Nephron progenitor cell (in vitro differentiated cells): ENCODE data around the gene GPR162.

Source experiments
- DNase-seq: peaks from one replicate; pipeline ENCODE4 v3.0.0; 2021
- H3K27ac Mint-ChIP-seq: 2 replicates; pipeline ENCODE4 v1.8.0; 2021; ENCODE audit warnings: mild to moderate bottlenecking, moderate library complexity, mixed read lengths
- H3K27me3 Mint-ChIP-seq: 2 replicates; pipeline ENCODE4 v1.8.0; 2021; ENCODE audit warnings: mild to moderate bottlenecking, low read depth, mixed read lengths; ENCODE audit not compliant: poor library complexity
- H3K36me3 Mint-ChIP-seq: 2 replicates; pipeline ENCODE4 v1.8.0; 2021; ENCODE audit warnings: low read depth, mixed read lengths
- H3K4me1 Mint-ChIP-seq: 2 replicates; pipeline ENCODE4 v1.8.0; 2021; ENCODE audit warnings: mixed read lengths
- H3K4me3 Mint-ChIP-seq: 2 replicates; pipeline ENCODE4 v1.8.0; 2021; ENCODE audit warnings: mild to moderate bottlenecking, moderate library complexity, mixed read lengths
- H3K9me3 Mint-ChIP-seq: 2 replicates; pipeline ENCODE4 v1.8.0; 2021; ENCODE audit warnings: mild to moderate bottlenecking, moderate library complexity, mixed read lengths
- TF ChIP-seq, protein P1 (sequence below): fragments of 200-600 bp; sonication (generic); IDR thresholded peaks from 2 replicates; pipeline ENCODE4 v1.5.0; 2021; ENCODE audit warnings: antibody characterized with exemption

GPR162 gene

DNA sequence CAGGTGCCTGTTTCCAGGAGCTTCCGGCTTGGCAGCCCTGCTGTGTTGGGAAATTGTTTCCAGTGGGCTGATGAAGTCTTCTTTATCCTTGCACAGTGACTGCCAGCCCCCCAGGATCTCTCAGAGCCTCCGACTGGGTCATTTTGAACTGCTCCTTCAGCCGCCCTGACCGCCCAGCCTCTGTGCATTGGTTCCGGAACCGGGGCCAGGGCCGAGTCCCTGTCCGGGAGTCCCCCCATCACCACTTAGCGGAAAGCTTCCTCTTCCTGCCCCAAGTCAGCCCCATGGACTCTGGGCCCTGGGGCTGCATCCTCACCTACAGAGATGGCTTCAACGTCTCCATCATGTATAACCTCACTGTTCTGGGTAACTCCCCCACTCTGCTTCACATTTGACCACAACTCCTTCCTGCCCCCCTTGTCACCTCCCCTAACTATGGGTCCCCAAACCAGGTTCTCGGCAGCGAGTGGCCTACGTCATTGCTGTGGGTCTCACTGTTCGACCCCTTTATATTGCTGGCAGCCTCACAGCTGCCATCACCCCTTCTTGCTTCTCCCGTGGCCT, 47.0 kb upstream of the GPR162 start:
- Mint-ChIP-seq H3K27ac (peak overlapping the region; percentile 74), H3K9me3 (no peaks in the 10 kb centered on the region), H3K4me3 (peak overlapping the region; percentile 50), H3K36me3 (peaks cover 49% of the 10 kb centered on the region), H3K27me3 (peaks cover 18% of the 10 kb centered on the region), H3K4me1 (peaks cover 77% of the 10 kb centered on the region)
- TF ChIP-seq, protein P1, sequence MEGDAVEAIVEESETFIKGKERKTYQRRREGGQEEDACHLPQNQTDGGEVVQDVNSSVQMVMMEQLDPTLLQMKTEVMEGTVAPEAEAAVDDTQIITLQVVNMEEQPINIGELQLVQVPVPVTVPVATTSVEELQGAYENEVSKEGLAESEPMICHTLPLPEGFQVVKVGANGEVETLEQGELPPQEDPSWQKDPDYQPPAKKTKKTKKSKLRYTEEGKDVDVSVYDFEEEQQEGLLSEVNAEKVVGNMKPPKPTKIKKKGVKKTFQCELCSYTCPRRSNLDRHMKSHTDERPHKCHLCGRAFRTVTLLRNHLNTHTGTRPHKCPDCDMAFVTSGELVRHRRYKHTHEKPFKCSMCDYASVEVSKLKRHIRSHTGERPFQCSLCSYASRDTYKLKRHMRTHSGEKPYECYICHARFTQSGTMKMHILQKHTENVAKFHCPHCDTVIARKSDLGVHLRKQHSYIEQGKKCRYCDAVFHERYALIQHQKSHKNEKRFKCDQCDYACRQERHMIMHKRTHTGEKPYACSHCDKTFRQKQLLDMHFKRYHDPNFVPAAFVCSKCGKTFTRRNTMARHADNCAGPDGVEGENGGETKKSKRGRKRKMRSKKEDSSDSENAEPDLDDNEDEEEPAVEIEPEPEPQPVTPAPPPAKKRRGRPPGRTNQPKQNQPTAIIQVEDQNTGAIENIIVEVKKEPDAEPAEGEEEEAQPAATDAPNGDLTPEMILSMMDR: no peak
- no peak for DNase-seq

DNA sequence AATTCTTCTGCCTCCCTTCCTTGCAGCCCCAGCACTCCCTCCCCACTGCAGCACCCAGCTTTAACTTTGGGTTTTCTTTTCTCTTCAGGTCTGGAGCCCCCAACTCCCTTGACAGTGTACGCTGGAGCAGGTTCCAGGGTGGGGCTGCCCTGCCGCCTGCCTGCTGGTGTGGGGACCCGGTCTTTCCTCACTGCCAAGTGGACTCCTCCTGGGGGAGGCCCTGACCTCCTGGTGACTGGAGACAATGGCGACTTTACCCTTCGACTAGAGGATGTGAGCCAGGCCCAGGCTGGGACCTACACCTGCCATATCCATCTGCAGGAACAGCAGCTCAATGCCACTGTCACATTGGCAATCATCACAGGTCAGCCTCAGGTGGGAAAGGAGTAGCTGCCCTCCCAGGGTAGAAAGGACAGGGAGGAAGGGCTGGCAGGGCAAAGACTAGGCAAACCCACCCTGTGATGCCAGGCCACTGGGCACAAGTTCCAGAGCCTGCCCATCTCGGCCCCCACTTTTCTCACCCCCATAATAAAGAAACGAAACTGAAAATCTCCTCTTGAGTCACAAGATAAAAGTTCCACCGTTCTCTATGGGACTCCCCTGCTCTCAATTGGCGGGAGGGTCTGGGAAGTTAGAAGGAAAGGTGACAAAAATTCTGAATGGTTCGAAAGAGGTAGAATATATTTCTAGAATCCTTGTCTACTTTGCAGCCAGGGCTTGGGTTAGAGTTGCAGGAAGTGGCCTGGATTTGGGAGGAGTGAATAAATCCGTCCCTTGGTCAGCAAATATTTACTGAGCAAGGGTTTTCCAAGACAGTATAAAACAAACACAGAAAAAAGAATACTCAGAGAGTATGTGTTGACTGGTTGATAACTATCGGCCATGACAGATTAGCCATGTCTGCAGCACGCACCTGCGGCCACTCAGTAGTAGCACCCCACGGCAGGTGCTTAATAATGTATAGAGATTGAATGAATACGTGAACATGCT, 46.1 kb upstream of the GPR162 start:
- no peak overlapping the region for H3K27ac Mint-ChIP-seq
- H3K4me1 Mint-ChIP-seq: peaks cover 74% of the 10 kb centered on the region
- H3K36me3 Mint-ChIP-seq: peaks cover 49% of the 10 kb centered on the region
- H3K9me3 Mint-ChIP-seq: no peaks in the 10 kb centered on the region
- DNase-seq: no peak
- H3K4me3 Mint-ChIP-seq: peak overlapping the region; percentile 50
- peaks cover 18% of the 10 kb centered on the region for H3K27me3 Mint-ChIP-seq
- TF ChIP-seq, protein P1: no peak

DNA sequence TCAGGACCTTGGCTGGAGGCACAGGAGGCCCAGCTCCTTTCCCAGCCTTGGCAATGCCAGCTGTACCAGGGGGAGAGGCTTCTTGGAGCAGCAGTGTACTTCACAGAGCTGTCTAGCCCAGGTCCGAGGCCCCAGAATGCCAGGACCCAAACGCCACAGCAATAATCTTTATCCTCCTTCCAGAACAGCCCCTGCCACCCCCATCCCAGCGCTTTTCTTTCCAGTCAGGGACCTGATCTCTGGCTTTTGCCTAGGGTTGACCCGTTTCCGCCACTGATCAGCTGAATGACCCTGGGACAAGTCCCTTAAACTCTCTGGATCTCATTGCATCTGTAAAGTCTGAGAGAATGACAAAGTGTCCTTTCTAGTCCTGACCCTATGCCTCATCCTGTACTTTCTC, 44.2 kb upstream of the GPR162 start:
- Mint-ChIP-seq H3K4me1 (peaks cover 65% of the 10 kb centered on the region), H3K27me3 (peaks cover 14% of the 10 kb centered on the region), H3K36me3 (peaks cover 36% of the 10 kb centered on the region), H3K9me3 (no peaks in the 10 kb centered on the region), H3K4me3 (no peak overlapping the region), H3K27ac (no peak overlapping the region)
- TF ChIP-seq, protein P1: no peak
- DNase-seq: no peak

DNA sequence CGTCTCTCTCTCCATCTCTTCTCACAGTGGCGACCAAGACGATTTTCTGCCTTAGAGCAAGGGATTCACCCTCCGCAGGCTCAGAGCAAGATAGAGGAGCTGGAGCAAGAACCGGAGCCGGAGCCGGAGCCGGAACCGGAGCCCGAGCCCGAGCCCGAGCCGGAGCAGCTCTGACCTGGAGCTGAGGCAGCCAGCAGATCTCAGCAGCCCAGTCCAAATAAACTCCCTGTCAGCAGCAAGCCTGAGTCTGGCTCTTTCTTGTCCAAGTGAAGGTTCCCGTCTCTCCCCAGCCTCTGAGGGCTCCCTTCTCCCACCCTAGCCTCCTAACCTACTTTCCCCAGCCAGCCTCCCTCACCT, 43.4 kb upstream of the GPR162 start:
- peak overlapping the region; percentile 3 for H3K27ac Mint-ChIP-seq
- peaks cover 15% of the 10 kb centered on the region for H3K27me3 Mint-ChIP-seq

DNA sequence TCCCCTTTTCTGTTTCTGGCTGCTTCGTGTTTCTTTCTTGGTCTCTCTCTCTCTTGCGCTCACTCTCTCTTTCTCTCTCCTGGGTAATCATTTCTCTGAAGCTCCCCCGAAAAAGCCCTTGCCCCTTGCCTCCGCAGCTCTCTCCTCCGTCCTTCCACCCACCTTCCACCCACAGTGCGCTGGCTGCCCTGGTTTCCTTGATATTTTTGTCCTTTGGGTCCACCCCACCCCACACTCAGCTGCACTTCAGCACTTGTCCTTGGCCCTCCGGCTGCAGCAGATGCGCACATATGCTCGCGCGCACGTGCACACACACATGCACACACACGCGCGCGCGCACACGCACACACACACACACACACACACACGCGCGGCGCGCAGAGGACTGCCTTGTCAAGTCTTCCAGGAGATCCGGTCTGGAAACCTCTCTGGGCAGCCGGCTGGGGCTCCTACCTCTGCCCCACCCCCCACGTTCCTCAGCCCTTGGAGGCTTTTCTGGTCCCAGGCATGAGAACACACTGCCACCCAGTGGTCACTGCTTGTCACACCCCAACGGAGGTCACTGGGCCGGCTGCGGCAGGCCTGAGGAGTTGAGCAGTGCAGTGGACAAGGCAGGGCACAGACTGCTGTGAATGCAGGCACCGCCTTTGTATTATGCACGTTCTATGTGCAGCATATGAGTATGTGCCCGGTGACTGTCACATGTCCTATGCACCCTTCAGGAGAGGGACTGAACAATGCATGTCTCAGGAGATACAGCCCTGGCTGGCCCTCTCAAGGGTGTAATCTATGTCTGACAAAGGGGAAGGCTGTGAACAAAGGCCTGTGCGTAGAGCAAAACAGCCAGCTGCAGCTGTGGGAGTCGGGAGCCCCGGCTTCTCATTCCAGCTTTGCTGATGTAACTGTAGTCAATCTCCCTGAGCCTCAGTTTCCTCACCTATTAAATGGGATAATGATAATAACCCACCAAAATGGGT, 42.8 kb upstream of the GPR162 start:
- TF ChIP-seq, protein P1: peak; percentile 80

More for the DNA sequence above, 43.4 kb upstream of the GPR162 start:
- DNase-seq: peak; percentile 44
- Mint-ChIP-seq H3K4me3 (peak overlapping the region; percentile 85), H3K36me3 (peaks cover 36% of the 10 kb centered on the region), H3K4me1 (peaks cover 61% of the 10 kb centered on the region), H3K9me3 (no peaks in the 10 kb centered on the region)
- TF ChIP-seq, protein P1: no peak

More for the DNA sequence above, 42.8 kb upstream of the GPR162 start:
- Mint-ChIP-seq H3K4me1 (peaks cover 65% of the 10 kb centered on the region), H3K27me3 (peaks cover 18% of the 10 kb centered on the region), H3K27ac (peak overlapping the region; percentile 77), H3K36me3 (peaks cover 36% of the 10 kb centered on the region), H3K4me3 (peak overlapping the region; percentile 85), H3K9me3 (no peaks in the 10 kb centered on the region)
- DNase-seq: peak; percentile 98
